GM06990 (cell line): ENCODE results near the gene PTPRU.
A peak's percentile ranks its signal among the peaks of the same experiment; 100 is the strongest.
"Not testable (repeated sequence)": the region's sequence is repeated elsewhere in the genome, so short reads cannot be mapped to it uniquely, and the experiment has no call there.

Source experiments
- DNase-seq: peaks from one replicate; pipeline ENCODE4 v3.0.0-alpha.2; 2011; ENCODE audit not compliant: insufficient read length; ENCODE audit errors: extremely low read depth
- H3K27me3 ChIP-seq: replicated peaks from 2 replicates; pipeline ENCODE4 v1.6.0; 2011; ENCODE audit warnings: low read length; ENCODE audit not compliant: control insufficient read depth, insufficient read depth
- H3K36me3 ChIP-seq: 2 replicates; pipeline ENCODE4 v1.5.1; 2011; ENCODE audit warnings: low read length; ENCODE audit not compliant: control insufficient read depth, insufficient read depth
- H3K4me3 ChIP-seq: replicated peaks from 2 replicates; pipeline ENCODE4 v1.5.1; 2011; ENCODE audit warnings: low read depth, mild to moderate bottlenecking, control low read depth, low read length
- CTCF ChIP-seq: IDR thresholded peaks from 2 replicates; pipeline ENCODE4 v1.5.1; 2011; ENCODE audit warnings: low read length, control low read depth, mild to moderate bottlenecking, inconsistent platforms; ENCODE audit not compliant: insufficient read depth, poor library complexity, severe bottlenecking

PTPRU gene

GRCh38 chr1:29230553-29231378, 5.6 kb upstream of the PTPRU start, which contains the start of gene MECR:
TSS of gene MECR (minus strand) at chr1:29230934. CDS start at chr1:29230906, 28 bp downstream.
- DNase-seq: peak; percentile 96
- Histone ChIP-seq H3K27me3 (no peaks in the 10 kb centered on the region), H3K36me3 (no peaks in the 10 kb centered on the region), H3K4me3 (peak within 1 kb of the TSS; percentile 89)
- TF ChIP-seq CTCF: peak; percentile 40

GRCh38 chr1:29232387-29232786, 3.9 kb upstream of the PTPRU start:
- H3K4me3 ChIP-seq: no peak overlapping the region
- peaks cover 5% of the 10 kb centered on the region; the same call in 1 of the 2 replicates for H3K27me3 ChIP-seq
- H3K36me3 ChIP-seq: no peaks in the 10 kb centered on the region
- DNase-seq: no peak
- no peak for TF ChIP-seq CTCF

DNA sequence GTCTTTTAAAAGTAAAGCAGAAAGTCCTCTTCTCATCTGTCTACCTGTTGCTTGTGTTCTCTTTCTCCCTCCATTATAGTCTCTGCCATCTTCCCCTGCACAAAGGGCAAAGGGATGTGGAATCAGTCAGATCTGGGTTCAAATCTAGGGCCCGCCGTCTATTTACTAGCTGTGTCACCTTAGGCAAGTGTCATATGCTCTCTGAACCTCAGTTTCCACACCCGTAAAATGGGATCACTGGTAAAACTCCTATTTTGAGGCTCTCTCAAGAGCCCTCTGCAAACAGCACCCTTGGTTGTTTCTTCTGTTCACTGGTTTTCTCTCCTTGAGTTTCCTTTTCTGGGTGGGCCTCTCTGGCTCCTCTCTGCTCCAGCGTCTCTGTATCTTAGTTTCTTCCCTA, 2.6 kb upstream of the PTPRU start:
- H3K27me3 ChIP-seq: peaks cover 5% of the 10 kb centered on the region; the same call in 1 of the 2 replicates
- no peak for DNase-seq
- no peak overlapping the region for H3K4me3 ChIP-seq
- no peak for TF ChIP-seq CTCF
- no peaks in the 10 kb centered on the region for H3K36me3 ChIP-seq

DNA sequence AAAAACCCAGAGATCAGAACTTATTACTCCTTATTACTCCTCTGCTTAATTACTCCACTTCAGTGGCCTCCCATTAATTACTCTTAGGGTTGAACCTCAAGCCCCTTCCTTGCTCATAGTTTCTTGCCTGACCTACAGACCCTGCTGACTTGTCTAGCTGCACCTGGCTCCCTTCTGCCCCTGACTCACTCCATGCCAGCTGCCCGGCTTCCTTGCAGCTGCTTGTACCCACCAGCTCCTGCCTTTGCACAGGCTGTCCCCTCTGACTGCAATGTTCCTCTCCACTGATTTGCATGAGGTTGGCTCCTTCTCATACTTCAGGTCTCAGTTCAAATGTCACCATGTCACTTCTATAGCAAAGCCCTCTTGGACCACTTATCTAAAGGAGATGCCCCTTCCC, 1.9 kb upstream of the PTPRU start:
- no peak for DNase-seq
- no peaks in the 10 kb centered on the region for H3K36me3 ChIP-seq
- H3K27me3 ChIP-seq: peaks cover 5% of the 10 kb centered on the region; the same call in 1 of the 2 replicates
- TF ChIP-seq CTCF: no peak
- no peak overlapping the region for H3K4me3 ChIP-seq

DNA sequence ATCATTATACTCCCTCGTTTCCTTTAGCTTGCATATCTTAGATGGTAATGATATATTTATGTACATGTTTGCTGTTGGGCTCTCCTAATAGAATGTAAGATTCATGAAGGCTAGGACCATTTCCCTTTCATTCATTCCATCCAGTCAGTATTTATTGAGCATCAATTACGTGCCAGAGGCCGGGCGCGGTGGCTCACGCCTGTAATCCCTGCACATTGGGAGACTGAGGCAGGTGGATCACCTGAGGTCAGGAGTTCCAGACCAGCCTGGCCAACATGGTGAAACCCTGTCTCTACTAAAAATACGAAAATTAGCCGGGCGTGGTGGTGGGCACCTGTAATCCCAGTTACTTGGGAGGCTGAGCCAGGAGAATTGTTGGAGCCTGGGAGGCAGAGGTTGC, 1.4 kb upstream of the PTPRU start:
- DNase-seq, H3K27me3 ChIP-seq, H3K4me3 ChIP-seq, H3K36me3 ChIP-seq: not testable (repeated sequence)

GRCh38 chr1:29236712-29237128, 398 bp downstream of the PTPRU start:
- H3K4me3 ChIP-seq: peak overlapping the region; percentile 43
- peaks cover 5% of the 10 kb centered on the region; the same call in 1 of the 2 replicates for H3K27me3 ChIP-seq
- H3K36me3 ChIP-seq: no peaks in the 10 kb centered on the region
- no peak for TF ChIP-seq CTCF
- peak; percentile 43 for DNase-seq
